ENCODE measurements around the gene FLVCR2. TPM values are rescaled to one million over a fixed set of nuclear protein-coding genes. Genes with fewer than 3 reads are reported as not detected.

Gene FLVCR2
- total and polyA plus RNA-seq, 2 experiments from 2014 or later: 1.4 to 3.1 TPM

DNA sequence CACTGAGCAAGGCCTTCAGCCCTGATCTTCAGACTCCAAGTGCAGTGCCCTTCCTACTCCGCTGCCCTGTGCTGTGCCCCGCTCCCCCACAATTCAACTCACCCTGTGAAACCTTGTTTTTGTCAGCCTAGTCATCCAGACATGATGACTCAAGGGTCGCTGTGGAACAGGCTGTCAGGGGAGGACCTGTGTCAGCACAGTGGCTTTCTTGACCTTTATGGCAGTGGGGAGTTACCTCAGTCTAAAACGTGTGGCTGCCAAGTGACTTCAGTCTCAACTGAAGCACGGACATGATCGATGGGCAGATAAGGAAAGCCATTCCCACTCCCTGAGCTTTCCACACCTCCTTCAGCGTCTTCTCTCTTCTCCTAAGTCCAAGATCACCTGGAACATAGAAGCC lies 16.3 kb upstream of the FLVCR2 start:
- Mint-ChIP-seq H3K27me3 (ENCODE audit: insufficient read depth, low read depth, poor library complexity) (peaks cover 8% of the 10 kb centered on the region), H3K9me3 (peaks cover 11% of the 10 kb centered on the region; the same call in 2 of the 3 replicates), H3K4me1 (peaks cover 8% of the 10 kb centered on the region), H3K36me3 (ENCODE audit: low read depth) (no peaks in the 10 kb centered on the region), H3K27ac (no peak overlapping the region), H3K4me3 (no peak overlapping the region)
- Histone ChIP-seq H3K4me1 (ENCODE audit: insufficient read depth) (peaks cover 6% of the 10 kb centered on the region; the same call in 1 of the 2 replicates), H3K36me3 (ENCODE audit: insufficient read depth) (no peaks in the 10 kb centered on the region), H3K79me2 (replicated peaks; ENCODE audit: insufficient read depth) (no peaks in the 10 kb centered on the region), H3K4me3 (no peak overlapping the region), H3K27ac (ENCODE audit: low read depth) (no peak overlapping the region), H4K20me1 (replicated peaks; ENCODE audit: insufficient read depth) (no peaks in the 10 kb centered on the region), H3K27me3 (ENCODE audit: insufficient read depth) (no peaks in the 10 kb centered on the region), H3K9me2 (ENCODE audit: insufficient read depth) (no peaks in the 10 kb centered on the region), H3K4me2 (no peak overlapping the region), H3F3A (replicated peaks; ENCODE audit: low read depth) (no peaks in the 10 kb centered on the region), H2AFZ (no peak overlapping the region)
- TF ChIP-seq JUNB (IDR thresholded peaks at IDR 0.05; ENCODE audit: unreplicated experiment) (no peak), ZNF331 (CRISPR knock-in tag; IDR thresholded peaks at IDR 0.05; ENCODE audit: low read depth) (no peak), EZH2 (IDR thresholded peaks at IDR 0.05; ENCODE audit: low read depth, unreplicated experiment) (no peak), POLR2AphosphoS5 (IDR thresholded peaks at IDR 0.05; ENCODE audit: low read depth) (no peak), EZH2phosphoT487 (IDR thresholded peaks at IDR 0.05; ENCODE audit: unreplicated experiment) (no peak), STAT1 (IDR thresholded peaks at IDR 0.05; ENCODE audit: unreplicated experiment) (no peak), NANOG (IDR thresholded peaks at IDR 0.05; ENCODE audit: borderline replicate concordance) (no peak), CREB1 (CRISPR knock-in tag; IDR thresholded peaks at IDR 0.05; ENCODE audit: low read depth) (no peak), ZNF114 (CRISPR knock-in tag; IDR thresholded peaks at IDR 0.05) (no peak)
- TF ChIP-seq, protein P1, sequence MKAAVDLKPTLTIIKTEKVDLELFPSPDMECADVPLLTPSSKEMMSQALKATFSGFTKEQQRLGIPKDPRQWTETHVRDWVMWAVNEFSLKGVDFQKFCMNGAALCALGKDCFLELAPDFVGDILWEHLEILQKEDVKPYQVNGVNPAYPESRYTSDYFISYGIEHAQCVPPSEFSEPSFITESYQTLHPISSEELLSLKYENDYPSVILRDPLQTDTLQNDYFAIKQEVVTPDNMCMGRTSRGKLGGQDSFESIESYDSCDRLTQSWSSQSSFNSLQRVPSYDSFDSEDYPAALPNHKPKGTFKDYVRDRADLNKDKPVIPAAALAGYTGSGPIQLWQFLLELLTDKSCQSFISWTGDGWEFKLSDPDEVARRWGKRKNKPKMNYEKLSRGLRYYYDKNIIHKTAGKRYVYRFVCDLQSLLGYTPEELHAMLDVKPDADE (IDR thresholded peaks at IDR 0.05): no peak
- TF ChIP-seq, protein P2, sequence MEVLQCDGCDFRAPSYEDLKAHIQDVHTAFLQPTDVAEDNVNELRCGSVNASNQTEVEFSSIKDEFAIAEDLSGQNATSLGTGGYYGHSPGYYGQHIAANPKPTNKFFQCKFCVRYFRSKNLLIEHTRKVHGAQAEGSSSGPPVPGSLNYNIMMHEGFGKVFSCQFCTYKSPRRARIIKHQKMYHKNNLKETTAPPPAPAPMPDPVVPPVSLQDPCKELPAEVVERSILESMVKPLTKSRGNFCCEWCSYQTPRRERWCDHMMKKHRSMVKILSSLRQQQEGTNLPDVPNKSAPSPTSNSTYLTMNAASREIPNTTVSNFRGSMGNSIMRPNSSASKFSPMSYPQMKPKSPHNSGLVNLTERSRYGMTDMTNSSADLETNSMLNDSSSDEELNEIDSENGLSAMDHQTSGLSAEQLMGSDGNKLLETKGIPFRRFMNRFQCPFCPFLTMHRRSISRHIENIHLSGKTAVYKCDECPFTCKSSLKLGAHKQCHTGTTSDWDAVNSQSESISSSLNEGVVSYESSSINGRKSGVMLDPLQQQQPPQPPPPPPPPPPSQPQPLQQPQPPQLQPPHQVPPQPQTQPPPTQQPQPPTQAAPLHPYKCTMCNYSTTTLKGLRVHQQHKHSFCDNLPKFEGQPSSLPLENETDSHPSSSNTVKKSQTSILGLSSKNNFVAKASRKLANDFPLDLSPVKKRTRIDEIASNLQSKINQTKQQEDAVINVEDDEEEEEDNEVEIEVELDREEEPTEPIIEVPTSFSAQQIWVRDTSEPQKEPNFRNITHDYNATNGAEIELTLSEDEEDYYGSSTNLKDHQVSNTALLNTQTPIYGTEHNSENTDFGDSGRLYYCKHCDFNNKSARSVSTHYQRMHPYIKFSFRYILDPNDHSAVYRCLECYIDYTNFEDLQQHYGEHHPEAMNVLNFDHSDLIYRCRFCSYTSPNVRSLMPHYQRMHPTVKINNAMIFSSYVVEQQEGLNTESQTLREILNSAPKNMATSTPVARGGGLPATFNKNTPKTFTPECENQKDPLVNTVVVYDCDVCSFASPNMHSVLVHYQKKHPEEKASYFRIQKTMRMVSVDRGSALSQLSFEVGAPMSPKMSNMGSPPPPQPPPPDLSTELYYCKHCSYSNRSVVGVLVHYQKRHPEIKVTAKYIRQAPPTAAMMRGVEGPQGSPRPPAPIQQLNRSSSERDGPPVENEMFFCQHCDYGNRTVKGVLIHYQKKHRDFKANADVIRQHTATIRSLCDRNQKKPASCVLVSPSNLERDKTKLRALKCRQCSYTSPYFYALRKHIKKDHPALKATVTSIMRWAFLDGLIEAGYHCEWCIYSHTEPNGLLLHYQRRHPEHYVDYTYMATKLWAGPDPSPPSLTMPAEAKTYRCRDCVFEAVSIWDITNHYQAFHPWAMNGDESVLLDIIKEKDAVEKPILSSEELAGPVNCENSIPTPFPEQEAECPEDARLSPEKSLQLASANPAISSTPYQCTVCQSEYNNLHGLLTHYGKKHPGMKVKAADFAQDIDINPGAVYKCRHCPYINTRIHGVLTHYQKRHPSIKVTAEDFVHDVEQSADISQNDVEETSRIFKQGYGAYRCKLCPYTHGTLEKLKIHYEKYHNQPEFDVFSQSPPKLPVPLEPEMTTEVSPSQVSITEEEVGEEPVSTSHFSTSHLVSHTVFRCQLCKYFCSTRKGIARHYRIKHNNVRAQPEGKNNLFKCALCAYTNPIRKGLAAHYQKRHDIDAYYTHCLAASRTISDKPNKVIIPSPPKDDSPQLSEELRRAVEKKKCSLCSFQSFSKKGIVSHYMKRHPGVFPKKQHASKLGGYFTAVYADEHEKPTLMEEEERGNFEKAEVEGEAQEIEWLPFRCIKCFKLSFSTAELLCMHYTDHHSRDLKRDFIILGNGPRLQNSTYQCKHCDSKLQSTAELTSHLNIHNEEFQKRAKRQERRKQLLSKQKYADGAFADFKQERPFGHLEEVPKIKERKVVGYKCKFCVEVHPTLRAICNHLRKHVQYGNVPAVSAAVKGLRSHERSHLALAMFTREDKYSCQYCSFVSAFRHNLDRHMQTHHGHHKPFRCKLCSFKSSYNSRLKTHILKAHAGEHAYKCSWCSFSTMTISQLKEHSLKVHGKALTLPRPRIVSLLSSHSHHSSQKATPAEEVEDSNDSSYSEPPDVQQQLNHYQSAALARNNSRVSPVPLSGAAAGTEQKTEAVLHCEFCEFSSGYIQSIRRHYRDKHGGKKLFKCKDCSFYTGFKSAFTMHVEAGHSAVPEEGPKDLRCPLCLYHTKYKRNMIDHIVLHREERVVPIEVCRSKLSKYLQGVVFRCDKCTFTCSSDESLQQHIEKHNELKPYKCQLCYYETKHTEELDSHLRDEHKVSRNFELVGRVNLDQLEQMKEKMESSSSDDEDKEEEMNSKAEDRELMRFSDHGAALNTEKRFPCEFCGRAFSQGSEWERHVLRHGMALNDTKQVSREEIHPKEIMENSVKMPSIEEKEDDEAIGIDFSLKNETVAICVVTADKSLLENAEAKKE (CRISPR knock-in tag; IDR thresholded peaks at IDR 0.05): no peak
- TF ChIP-seq, protein P3, sequence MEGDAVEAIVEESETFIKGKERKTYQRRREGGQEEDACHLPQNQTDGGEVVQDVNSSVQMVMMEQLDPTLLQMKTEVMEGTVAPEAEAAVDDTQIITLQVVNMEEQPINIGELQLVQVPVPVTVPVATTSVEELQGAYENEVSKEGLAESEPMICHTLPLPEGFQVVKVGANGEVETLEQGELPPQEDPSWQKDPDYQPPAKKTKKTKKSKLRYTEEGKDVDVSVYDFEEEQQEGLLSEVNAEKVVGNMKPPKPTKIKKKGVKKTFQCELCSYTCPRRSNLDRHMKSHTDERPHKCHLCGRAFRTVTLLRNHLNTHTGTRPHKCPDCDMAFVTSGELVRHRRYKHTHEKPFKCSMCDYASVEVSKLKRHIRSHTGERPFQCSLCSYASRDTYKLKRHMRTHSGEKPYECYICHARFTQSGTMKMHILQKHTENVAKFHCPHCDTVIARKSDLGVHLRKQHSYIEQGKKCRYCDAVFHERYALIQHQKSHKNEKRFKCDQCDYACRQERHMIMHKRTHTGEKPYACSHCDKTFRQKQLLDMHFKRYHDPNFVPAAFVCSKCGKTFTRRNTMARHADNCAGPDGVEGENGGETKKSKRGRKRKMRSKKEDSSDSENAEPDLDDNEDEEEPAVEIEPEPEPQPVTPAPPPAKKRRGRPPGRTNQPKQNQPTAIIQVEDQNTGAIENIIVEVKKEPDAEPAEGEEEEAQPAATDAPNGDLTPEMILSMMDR (conservative IDR thresholded peaks at IDR 0.05; ENCODE audit: low read depth in 2 of 2): no peak
- TF ChIP-seq, protein P4, sequence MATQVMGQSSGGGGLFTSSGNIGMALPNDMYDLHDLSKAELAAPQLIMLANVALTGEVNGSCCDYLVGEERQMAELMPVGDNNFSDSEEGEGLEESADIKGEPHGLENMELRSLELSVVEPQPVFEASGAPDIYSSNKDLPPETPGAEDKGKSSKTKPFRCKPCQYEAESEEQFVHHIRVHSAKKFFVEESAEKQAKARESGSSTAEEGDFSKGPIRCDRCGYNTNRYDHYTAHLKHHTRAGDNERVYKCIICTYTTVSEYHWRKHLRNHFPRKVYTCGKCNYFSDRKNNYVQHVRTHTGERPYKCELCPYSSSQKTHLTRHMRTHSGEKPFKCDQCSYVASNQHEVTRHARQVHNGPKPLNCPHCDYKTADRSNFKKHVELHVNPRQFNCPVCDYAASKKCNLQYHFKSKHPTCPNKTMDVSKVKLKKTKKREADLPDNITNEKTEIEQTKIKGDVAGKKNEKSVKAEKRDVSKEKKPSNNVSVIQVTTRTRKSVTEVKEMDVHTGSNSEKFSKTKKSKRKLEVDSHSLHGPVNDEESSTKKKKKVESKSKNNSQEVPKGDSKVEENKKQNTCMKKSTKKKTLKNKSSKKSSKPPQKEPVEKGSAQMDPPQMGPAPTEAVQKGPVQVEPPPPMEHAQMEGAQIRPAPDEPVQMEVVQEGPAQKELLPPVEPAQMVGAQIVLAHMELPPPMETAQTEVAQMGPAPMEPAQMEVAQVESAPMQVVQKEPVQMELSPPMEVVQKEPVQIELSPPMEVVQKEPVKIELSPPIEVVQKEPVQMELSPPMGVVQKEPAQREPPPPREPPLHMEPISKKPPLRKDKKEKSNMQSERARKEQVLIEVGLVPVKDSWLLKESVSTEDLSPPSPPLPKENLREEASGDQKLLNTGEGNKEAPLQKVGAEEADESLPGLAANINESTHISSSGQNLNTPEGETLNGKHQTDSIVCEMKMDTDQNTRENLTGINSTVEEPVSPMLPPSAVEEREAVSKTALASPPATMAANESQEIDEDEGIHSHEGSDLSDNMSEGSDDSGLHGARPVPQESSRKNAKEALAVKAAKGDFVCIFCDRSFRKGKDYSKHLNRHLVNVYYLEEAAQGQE (IDR thresholded peaks at IDR 0.05; ENCODE audit: unreplicated experiment): no peak
- DNase-seq (ENCODE audit: low spot score) (no peak), ATAC-seq (no peak)
